ENCODE measurements around the gene PET117.

PET117 gene

DNA sequence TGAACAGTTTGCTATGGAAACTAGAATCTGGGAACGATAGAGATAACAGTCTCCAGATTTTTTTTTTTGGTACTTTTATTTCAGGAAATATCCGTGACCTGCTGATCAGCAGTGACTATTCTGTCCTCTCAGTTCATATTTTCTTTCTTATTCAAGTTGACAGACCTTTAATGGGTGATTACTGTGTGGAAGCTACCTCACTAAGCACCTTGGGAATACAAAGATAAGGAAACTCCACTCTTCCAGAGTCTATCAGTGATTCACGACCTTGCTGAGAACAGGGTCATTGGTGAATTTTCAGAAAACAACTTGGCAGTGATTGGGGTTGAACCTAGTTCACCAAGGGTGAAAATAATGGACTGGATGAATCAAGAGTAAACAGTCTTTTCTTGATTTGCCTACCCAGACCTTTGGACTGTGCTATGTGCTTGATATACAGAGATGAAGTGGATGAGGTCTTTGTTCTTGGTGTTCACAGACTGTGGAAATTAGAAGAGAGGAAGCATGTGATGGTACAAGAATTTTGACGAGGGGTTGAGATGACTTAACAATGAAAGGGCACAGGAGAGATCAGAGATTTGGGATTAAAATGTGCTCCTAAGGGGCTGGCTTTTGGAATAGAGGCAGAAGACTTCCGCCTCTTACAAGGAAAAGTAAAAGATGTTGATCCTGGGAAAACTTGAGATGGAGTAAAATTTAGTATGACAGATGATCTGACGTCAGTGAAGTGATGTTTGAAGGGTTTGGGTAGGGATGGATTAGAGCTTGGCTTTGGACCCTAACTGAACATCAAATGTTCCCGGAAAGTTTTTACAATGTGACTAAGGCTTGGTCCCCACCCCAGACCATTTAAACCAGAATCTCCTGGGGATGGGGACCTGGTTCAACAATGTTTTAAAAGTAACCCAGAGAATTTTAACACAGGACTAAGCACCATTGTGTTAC, 1.2 kb downstream of the PET117 start:
- H3K27ac ChIP-seq, result peak overlapping the region; percentile 91
- TF ChIP-seq ZFX (IDR thresholded peaks at IDR 0.05), result no peak
- TF ChIP-seq CTCF (conservative IDR thresholded peaks at IDR 0.05), result no peak

DNA sequence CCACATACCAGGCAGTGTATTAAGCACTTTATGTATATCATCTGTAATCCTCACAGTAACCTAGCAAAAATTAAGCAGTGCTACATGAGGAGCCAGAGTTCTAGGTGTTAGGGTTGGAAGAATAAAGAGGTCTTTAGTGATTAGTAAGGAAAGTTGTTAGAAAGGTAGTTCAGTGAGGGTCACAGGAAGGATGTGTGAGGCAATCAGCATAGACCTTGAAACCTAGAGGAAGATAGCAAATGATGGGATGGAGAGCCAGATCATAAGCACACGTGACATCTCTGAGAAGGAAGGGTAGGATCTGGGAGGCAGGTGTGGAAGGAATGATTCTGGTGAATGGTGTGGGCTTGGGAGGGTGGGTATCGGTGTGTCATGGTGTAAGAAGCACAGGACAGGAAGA, 2.2 kb downstream of the PET117 start:
- no peak overlapping the region for H3K27ac ChIP-seq
- TF ChIP-seq CTCF (conservative IDR thresholded peaks at IDR 0.05) (no peak), ZFX (IDR thresholded peaks at IDR 0.05) (no peak)

- TF ChIP-seq ZFX (IDR thresholded peaks at IDR 0.05), result no peak
- no peak for TF ChIP-seq CTCF (conservative IDR thresholded peaks at IDR 0.05)
- H3K27ac ChIP-seq, result no peak overlapping the region
These were observed 7.0 kb downstream of the PET117 start for GRCh38 chr20:18144541-18145099.

GRCh38 chr20:18154342-18154741, 16.7 kb downstream of the PET117 start:
- H3K27ac ChIP-seq, result no peak overlapping the region
- TF ChIP-seq ZFX (IDR thresholded peaks at IDR 0.05) (no peak), CTCF (conservative IDR thresholded peaks at IDR 0.05) (no peak)

GRCh38 chr20:18156045-18156444, 18.4 kb downstream of the PET117 start:
- TF ChIP-seq ZFX (IDR thresholded peaks at IDR 0.05) (no peak), CTCF (conservative IDR thresholded peaks at IDR 0.05) (no peak)
- no peak overlapping the region for H3K27ac ChIP-seq

GRCh38 chr20:18164356-18164755, 26.7 kb downstream of the PET117 start:
- H3K27ac ChIP-seq, result no peak overlapping the region

More at GRCh38 chr20:18164356-18164755, 26.7 kb downstream of the PET117 start:
- TF ChIP-seq ZFX (IDR thresholded peaks at IDR 0.05) (no peak), CTCF (conservative IDR thresholded peaks at IDR 0.05) (no peak)
